ENCODE measurements around the gene ARL8B. TPM values are rescaled to one million over a fixed set of nuclear protein-coding genes. Genes with fewer than 3 reads are reported as not detected.
"Not testable (repeated sequence)": the region's sequence is repeated elsewhere in the genome, so short reads cannot be mapped to it uniquely, and the experiment has no call there.

ARL8B gene
- total RNA-seq (2014; rRNA removed; shearing (Covaris generic); ENCODE audit: low replicate concordance): 41.0 and 73.9 TPM in 2 replicates

DNA sequence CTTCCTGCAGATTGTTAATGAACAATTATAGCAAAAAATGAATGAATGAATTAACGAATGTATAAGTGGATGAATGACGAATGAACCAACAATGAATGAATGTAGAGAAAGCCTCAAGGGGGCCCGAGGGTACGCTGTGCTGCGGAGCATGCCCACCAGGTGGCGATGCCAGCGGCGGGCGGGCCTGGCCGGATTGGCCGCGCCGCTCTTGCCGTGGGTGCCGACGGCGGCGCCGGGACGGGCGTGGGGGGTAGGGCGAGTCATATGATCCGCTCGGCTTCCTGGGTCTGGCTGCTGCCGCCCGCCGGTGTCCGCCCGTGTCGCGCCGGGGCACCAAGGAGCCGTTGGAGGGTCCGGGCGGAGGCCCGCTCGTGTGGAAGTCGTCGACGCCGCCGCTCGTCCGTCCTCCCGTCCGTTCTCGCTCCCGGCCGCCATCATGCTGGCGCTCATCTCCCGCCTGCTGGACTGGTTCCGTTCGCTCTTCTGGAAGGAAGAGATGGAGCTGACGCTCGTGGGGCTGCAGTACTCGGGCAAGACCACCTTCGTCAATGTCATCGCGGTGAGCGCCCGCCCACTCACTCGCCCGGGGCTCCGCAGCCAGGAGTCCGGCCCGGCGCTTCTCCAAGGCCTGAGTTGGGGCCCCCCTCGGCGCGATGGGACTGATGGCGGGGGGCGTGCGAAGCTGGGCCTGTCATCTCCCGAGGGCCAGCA lies at the start of gene ARL8B:
TSS of gene ARL8B (plus strand) at position 263 of the 711 bp plus-strand sequence. CDS start at position 437, 174 bp downstream.
- Histone ChIP-seq H3K4me3 (peak within 1 kb of the TSS; percentile 89), H3K27me3 (no peaks in the 10 kb centered on the region), H3K9me3 (no peaks in the 10 kb centered on the region), H3K36me3 (no peaks in the 10 kb centered on the region)
- peak; percentile 84 for DNase-seq

DNA sequence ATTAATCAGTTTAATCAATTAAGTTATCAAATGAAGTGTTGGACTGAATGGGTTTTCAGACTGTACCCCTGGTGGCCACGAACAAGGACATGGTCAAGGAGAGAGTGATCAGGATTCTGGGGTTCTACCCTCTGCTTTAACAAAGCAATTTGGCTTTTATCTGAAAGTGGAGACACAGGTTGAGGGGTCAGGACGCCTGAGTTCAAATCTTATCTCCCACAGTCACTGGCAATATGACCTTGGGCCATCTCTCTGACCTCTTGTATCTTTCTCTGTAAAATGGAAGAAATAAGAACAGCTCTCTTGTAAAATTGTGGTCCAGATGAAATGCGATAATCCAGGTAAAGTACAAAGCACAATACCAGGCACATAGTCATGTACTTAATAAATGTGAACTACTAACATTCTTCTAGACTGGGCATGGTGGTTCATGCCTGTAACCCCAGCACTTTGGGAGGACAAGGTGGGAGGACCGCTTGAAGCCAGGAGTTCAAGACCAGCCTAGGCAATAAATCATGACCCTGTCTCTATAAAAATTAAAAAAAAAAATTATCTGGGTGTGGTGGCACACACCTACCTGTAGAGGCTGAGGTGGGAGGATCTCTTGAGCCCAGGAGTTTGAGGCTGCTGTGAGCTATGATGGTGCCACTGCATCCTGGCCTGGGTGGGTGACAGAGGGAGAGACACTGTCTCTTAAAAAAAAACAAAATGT lies 48.6 kb upstream of the ARL8B start:
- DNase-seq: no peak
- Histone ChIP-seq H3K36me3 (no peaks in the 10 kb centered on the region), H3K27me3 (peaks cover 5% of the 10 kb centered on the region), H3K9me3 (no peaks in the 10 kb centered on the region), H3K4me3 (no peak overlapping the region)

DNA sequence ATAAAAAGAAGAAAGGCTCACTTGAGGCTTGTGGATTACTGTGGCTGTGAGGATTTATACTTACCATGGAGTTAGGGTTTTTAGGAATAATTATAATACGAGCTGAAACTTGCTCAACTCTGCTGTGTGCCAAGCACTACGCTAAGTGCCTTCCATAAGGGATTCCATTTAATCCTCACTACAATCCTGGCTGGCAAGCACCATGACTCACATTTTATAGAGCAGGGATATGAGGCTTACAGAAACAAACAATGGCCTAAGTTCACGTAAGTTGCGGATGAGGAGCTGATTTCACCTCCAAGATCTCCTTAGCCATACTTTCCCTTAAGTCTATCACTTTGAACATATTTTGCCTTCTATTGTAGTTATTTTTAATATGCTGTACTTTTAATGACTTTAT lies 43.9 kb upstream of the ARL8B start:
- Histone ChIP-seq H3K36me3 (no peaks in the 10 kb centered on the region), H3K4me3 (no peak overlapping the region), H3K27me3 (peaks cover 2% of the 10 kb centered on the region), H3K9me3 (no peaks in the 10 kb centered on the region)
- peak; percentile 72 for DNase-seq

DNA sequence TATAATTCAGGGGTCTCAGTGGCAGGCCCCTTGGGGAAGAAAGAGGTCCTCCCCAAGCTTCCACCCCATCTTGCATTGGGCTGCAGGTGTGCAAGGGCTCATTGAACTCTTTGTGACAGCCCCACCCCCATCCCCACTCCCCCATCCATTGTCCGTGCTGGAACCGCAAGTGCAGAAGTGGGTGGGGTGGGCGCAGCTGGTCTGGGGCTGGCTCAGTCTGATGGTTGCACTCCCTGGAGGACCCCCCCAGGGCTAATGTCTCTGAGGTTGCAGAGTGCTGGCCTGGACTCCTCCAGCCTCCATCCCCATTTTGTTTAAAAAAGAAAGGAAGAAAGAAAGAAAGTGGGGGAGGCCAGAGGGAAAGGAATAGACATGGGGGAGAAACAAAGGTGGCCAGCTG lies 42.3 kb upstream of the ARL8B start:
- Histone ChIP-seq H3K36me3 (no peaks in the 10 kb centered on the region), H3K9me3 (no peaks in the 10 kb centered on the region), H3K27me3 (peaks cover 2% of the 10 kb centered on the region; the same call in 1 of the 2 replicates), H3K4me3 (no peak overlapping the region)
- DNase-seq: no peak

DNA sequence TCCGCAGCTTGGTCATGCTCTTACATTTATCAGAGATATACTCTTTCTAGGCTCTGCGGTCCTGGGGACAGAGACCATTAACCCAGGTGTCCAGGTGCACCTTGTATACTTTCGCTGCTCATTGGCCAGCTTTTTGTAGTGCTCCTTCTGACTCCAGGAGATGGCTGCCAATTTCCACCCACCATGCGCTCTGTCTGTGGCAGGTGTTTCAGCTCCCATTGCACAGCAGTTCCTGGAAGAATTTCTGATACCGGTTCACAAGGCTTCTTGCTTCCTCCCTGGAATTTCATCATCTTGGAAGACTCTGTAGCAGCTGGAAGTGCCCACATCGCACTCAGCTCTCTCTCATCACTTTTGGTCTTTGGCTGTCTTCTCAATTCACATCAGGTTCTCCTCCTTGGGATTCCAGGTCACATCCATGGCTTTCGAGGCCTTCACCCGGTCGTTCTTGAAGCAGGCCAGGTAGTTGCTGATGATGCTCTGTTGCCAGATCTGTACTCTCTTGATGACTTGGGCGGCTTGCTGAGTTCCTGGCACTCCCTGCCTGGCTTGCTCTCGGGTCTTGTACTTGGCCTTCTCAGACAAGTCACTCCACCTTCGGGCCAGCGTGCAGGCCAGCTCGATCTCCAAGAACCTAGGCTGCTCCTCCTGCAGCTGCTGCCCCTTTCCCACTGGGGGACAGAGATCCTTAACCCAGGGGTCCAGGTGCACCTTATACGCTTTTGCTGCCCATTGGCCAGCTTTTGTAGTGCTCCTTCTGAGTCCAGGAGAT lies 41.1 kb upstream of the ARL8B start:
- DNase-seq: no peak
- Histone ChIP-seq H3K4me3 (no peak overlapping the region), H3K27me3 (peaks cover 2% of the 10 kb centered on the region; the same call in 1 of the 2 replicates), H3K9me3 (no peaks in the 10 kb centered on the region), H3K36me3 (no peaks in the 10 kb centered on the region)

DNA sequence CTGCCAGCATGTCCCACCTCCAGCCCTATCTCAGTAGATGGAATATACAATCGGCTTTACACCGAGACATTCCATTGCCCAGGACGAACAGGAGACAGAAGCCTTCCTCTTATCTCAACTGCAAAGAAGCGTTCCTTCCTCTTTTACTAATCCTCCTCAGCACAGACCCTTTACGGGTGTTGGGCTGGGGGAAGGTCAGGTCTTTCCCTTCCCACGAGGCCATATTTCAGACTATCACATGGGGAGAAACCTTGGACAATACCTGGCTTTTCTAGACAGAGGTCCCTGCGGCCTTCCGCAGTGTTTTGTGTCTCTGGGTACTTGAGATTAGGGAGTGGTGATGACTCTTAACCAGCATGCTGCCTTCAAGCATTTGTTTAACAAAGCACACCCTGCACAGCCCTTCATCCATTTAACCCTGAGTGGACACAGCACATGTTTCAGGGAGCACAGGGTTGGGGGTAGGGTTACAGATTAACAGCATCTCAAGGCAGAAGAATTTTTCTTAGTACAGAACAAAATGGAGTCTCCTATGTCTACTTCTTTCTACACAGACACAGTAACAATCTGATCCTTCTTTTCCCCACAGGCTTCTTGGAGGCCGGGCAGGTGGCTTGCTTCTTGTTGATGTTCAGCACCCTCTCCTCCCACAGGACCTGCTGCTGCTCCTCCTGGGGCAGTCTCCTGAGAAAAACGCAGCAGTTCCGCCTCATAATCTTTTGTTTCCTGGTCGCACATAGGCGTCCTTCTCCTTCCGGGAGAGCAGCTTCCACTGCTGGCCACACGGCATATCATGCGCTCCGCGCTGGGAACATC lies 39.9 kb upstream of the ARL8B start:
- not testable (repeated sequence) for H3K9me3 ChIP-seq, H3K4me3 ChIP-seq, DNase-seq, H3K27me3 ChIP-seq, H3K36me3 ChIP-seq

DNA sequence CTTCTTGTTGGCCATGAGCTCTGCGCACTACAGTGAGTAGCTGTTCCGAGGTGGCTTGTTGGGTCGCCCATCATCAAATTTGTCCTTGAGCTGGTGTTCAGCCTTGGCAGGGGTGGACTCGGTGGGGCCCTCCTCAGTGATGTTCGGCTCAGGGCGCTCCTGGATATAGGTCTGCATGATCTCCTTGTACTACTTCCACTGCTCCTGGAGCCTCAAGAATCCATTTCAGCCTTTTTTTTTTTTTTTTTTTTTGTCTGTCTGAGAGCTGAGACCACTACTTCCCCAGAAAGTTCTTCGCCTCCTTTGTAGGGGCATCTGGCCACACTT lies 39.3 kb upstream of the ARL8B start:
- H3K4me3 ChIP-seq: no peak overlapping the region
- H3K9me3 ChIP-seq: no peaks in the 10 kb centered on the region
- no peaks in the 10 kb centered on the region for H3K36me3 ChIP-seq
- peaks cover 2% of the 10 kb centered on the region; the same call in 1 of the 2 replicates for H3K27me3 ChIP-seq
- no peak for DNase-seq

DNA sequence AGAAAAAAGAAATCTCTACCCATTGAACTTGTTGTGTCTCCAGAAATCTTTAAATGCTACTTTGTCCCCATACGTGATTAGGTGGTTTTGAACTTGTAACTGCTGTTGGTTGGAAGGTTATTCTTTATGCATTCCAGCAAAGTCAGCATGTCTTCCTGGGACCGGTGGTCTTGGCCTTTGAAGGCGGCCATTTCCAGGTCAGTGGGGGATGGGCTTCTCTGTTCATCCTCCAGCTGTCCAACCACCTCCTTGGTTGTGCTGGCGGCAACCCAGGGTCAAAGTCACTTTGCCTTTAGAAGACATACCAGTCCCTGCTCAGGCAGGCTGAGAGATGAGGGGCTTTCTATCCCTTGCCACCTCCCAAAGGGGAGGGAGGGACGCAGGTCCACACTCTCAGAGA lies 37.9 kb upstream of the ARL8B start:
- peaks cover 2% of the 10 kb centered on the region; the same call in 1 of the 2 replicates for H3K27me3 ChIP-seq
- H3K4me3 ChIP-seq: no peak overlapping the region
- no peaks in the 10 kb centered on the region for H3K36me3 ChIP-seq
- DNase-seq: no peak
- no peaks in the 10 kb centered on the region for H3K9me3 ChIP-seq

DNA sequence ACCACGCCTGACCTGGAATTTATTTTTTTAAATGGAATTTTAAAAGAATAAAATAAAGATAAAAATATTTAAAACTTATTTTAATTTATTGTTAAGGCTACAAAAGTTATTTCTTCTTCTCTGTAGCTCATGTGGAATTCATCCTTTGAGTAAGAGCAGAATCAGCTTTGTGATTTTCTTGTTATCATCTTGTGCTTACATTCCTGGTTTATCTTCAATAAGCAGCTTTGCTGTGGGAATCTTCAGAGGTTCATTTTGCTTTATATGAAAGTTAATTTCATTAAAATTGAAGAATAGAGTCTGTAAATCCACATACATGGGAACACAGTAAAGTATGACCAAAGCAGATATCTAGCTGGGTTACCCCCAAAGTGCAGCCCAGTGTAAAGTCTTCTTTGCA lies 35.4 kb upstream of the ARL8B start:
- no peaks in the 10 kb centered on the region for H3K9me3 ChIP-seq
- no peak for DNase-seq
- no peaks in the 10 kb centered on the region; the same call in 1 of the 2 replicates for H3K27me3 ChIP-seq
- no peaks in the 10 kb centered on the region for H3K36me3 ChIP-seq
- H3K4me3 ChIP-seq: no peak overlapping the region

DNA sequence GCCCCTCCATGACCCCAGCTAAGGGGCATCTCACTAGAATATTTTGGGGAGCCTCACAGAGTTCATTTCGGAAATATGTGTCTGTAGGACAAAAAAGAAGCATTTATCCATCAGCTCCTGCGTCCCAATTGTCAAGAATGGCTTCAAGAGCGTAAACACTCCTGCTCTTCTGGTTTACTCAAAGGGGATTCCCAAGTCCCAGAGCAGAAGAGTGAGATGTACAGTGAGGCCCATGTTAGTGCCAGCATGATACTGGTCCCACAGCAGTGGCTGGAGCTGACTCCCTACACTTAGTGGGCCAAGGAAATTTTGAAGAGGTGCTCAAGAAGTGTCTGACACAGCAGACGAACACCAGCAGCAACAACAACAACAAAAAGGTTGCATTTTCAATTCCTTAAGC lies 34.9 kb upstream of the ARL8B start:
- no peaks in the 10 kb centered on the region for H3K9me3 ChIP-seq
- no peak overlapping the region for H3K4me3 ChIP-seq
- no peak for DNase-seq
- H3K27me3 ChIP-seq: no peaks in the 10 kb centered on the region; the same call in 1 of the 2 replicates
- H3K36me3 ChIP-seq: no peaks in the 10 kb centered on the region

DNA sequence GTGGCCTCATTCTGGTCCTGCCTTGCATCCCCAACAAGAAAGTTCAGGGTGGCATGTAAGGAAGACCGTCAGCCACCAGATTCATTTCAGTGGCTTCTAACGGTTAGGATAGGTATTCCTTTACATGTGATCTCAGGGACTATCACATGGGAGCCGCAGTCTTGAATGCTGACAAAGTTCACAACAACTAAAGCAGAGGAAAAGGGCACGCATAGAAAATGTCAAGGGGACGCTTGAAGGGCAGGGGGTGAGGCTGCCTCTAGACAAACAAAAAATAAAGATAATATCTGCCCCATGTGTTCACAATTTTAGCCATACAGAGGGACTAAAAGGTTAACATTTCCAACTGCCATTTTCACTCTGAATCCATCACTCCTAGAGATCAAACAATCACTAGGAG lies 31.9 kb upstream of the ARL8B start:
- no peaks in the 10 kb centered on the region for H3K9me3 ChIP-seq
- no peaks in the 10 kb centered on the region for H3K36me3 ChIP-seq
- no peak overlapping the region for H3K4me3 ChIP-seq
- DNase-seq: no peak
- no peaks in the 10 kb centered on the region; the same call in 1 of the 2 replicates for H3K27me3 ChIP-seq

DNA sequence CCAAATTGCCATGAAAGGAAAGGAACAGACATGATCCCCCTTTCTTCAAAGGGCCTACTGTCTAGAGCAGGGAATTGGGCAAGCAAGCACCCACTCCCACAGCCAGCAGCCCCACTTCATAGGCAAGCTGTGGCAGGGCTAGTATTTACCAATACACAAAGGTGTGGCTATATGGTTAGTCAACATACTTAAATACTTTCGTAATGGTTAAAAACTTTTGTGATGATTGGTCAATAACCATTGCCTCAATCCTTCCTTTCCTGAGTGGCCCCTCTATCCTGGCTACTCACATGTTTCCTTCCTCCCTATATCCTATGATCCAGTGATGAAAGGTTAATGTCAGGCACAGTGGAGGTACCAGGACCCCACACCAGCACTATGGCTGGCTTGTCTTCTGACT lies 30.1 kb upstream of the ARL8B start:
- H3K4me3 ChIP-seq: no peak overlapping the region
- no peaks in the 10 kb centered on the region for H3K9me3 ChIP-seq
- no peaks in the 10 kb centered on the region; the same call in 1 of the 2 replicates for H3K27me3 ChIP-seq
- no peak for DNase-seq
- H3K36me3 ChIP-seq: no peaks in the 10 kb centered on the region

DNA sequence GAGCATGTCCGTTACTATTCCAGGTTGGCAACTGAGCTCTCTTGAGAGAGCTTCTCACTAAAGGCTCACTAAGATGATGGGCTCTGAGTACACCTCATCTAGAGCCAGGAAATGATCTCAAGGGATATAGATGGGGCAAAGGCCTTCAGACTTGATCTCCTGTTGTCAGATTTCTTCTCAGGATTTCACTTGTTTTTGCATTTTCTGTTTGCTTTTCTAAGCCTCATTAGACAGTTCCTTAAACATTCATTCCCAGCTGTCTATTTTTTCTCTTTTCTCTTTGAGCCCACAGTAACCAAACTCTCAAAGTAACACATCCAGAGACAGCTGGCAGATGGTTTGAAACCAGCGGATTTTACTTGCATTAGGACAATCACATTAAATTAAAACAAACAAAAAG lies 28.4 kb upstream of the ARL8B start:
- Histone ChIP-seq H3K36me3 (no peaks in the 10 kb centered on the region), H3K9me3 (no peaks in the 10 kb centered on the region), H3K4me3 (no peak overlapping the region), H3K27me3 (no peaks in the 10 kb centered on the region)
- DNase-seq: no peak

DNA sequence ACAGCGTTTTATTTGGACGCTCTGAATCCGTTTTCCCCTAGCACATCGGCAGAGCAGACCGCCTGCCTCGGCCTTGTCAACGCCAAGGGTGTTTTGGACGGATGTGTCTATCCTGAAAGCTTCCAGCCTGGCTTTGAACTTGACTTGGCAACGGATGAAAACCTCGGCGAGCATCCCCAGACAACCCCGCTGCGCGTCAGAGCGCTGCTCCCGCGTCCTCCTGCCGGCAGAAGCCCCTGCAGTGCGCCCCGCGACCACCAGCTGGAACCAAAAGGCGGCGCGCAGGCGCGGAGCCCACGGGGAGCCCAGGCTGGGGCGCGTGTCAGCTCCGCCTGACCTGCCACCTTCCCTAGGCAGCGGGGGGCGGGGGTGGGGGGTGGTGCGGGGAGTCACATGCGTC lies 26.2 kb upstream of the ARL8B start:
- H3K36me3 ChIP-seq: no peaks in the 10 kb centered on the region
- DNase-seq: peak; percentile 13
- H3K4me3 ChIP-seq: no peak overlapping the region
- H3K9me3 ChIP-seq: no peaks in the 10 kb centered on the region
- no peaks in the 10 kb centered on the region for H3K27me3 ChIP-seq

DNA sequence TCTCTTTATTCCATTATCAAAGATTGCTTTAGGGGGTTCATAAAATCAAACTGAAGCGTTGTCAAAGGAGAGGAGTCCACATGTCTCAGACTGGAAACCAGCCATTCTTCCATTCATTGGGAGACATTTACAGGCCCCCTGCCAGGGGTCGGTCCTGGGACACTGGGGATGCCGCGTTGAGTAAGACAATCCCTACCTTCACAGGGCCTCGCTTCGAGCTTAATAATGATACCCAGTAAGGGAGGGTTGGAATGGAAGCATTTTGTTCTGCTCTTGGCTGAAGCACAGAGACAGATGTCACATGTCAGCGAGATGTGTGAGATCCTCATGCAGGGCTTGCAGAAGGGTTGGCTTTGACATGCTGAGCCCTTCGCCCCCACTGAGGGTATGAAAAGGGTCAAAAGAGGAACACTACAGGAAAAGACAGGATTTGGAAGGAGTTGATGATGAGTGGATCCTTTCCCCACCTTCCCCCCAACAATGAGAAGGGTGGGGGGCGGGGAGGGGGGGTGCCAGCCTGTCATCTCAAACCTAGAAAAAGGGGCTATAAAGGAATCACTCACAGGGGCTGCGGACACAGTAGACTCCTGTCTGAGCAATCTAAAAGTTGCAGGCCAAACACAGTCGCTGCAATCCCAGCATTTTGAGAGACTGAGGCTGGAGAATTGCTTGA lies 25.6 kb upstream of the ARL8B start:
- DNase-seq: no peak
- Histone ChIP-seq H3K27me3 (no peaks in the 10 kb centered on the region), H3K9me3 (no peaks in the 10 kb centered on the region), H3K4me3 (no peak overlapping the region), H3K36me3 (no peaks in the 10 kb centered on the region)

DNA sequence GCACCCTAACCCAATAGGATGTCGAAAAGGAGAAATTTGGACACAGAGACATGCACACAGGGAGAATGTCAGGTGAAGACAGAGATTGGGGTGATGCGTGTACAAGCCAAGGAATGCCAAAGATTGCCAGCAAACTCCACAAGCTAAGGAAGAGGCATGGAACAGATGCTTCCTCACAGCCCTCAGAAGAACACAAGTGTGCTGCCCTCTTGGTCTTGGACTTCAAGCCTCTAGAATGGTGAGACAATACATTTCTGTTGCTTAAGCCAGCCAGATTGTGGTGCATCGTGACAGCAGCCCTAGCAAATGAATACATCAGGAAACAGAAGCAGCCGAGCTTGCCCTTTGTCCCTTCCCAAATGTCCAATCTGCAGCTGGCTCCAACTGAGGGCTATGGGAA lies 23.7 kb upstream of the ARL8B start:
- Histone ChIP-seq H3K36me3 (no peaks in the 10 kb centered on the region), H3K4me3 (no peak overlapping the region), H3K9me3 (no peaks in the 10 kb centered on the region), H3K27me3 (no peaks in the 10 kb centered on the region)
- DNase-seq: no peak

Measured in MG63 (cell line).